Measurements from ENCODE around the gene EBNA1BP2.
"Not testable (repeated sequence)": the region's sequence is repeated elsewhere in the genome, so short reads cannot be mapped to it uniquely, and the experiment has no call there.

DNA sequence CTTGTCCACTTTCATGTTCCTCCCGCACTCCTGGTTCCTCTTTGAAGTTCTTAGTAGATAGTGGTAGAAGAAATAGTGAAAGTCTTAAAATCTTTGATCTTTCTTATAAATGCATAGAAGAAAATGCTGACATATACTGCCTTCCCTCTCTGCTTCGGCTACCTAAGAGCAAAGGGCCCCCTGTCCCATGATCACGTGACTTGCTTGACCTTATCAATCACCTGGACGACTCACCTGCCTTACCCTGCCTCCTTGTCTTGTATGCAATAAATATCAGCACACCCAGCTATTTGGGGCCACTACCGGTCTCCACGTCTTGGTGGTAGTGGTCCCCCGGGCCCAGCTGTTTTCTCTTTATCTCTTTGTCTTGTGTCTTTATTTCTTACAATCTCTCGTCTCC, 32.8 kb downstream of the EBNA1BP2 start:
- TF ChIP-seq, protein P1, sequence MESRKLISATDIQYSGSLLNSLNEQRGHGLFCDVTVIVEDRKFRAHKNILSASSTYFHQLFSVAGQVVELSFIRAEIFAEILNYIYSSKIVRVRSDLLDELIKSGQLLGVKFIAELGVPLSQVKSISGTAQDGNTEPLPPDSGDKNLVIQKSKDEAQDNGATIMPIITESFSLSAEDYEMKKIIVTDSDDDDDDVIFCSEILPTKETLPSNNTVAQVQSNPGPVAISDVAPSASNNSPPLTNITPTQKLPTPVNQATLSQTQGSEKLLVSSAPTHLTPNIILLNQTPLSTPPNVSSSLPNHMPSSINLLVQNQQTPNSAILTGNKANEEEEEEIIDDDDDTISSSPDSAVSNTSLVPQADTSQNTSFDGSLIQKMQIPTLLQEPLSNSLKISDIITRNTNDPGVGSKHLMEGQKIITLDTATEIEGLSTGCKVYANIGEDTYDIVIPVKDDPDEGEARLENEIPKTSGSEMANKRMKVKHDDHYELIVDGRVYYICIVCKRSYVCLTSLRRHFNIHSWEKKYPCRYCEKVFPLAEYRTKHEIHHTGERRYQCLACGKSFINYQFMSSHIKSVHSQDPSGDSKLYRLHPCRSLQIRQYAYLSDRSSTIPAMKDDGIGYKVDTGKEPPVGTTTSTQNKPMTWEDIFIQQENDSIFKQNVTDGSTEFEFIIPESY (IDR thresholded peaks at IDR 0.05) = not testable (repeated sequence)
- TF ChIP-seq, protein P2, sequence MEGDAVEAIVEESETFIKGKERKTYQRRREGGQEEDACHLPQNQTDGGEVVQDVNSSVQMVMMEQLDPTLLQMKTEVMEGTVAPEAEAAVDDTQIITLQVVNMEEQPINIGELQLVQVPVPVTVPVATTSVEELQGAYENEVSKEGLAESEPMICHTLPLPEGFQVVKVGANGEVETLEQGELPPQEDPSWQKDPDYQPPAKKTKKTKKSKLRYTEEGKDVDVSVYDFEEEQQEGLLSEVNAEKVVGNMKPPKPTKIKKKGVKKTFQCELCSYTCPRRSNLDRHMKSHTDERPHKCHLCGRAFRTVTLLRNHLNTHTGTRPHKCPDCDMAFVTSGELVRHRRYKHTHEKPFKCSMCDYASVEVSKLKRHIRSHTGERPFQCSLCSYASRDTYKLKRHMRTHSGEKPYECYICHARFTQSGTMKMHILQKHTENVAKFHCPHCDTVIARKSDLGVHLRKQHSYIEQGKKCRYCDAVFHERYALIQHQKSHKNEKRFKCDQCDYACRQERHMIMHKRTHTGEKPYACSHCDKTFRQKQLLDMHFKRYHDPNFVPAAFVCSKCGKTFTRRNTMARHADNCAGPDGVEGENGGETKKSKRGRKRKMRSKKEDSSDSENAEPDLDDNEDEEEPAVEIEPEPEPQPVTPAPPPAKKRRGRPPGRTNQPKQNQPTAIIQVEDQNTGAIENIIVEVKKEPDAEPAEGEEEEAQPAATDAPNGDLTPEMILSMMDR (IDR thresholded peaks at IDR 0.05; ENCODE audit: low read depth, low read length, missing input control) = not testable (repeated sequence)
- TF ChIP-seq FOXA1 (IDR thresholded peaks at IDR 0.05); YY1 (IDR thresholded peaks at IDR 0.05); GABPA (IDR thresholded peaks at IDR 0.05 in 1 of 2, conservative IDR thresholded peaks at IDR 0.05 in 1 of 2); FOXA2 (IDR thresholded peaks at IDR 0.05): not testable (repeated sequence)
- TF ChIP-seq, protein P3, sequence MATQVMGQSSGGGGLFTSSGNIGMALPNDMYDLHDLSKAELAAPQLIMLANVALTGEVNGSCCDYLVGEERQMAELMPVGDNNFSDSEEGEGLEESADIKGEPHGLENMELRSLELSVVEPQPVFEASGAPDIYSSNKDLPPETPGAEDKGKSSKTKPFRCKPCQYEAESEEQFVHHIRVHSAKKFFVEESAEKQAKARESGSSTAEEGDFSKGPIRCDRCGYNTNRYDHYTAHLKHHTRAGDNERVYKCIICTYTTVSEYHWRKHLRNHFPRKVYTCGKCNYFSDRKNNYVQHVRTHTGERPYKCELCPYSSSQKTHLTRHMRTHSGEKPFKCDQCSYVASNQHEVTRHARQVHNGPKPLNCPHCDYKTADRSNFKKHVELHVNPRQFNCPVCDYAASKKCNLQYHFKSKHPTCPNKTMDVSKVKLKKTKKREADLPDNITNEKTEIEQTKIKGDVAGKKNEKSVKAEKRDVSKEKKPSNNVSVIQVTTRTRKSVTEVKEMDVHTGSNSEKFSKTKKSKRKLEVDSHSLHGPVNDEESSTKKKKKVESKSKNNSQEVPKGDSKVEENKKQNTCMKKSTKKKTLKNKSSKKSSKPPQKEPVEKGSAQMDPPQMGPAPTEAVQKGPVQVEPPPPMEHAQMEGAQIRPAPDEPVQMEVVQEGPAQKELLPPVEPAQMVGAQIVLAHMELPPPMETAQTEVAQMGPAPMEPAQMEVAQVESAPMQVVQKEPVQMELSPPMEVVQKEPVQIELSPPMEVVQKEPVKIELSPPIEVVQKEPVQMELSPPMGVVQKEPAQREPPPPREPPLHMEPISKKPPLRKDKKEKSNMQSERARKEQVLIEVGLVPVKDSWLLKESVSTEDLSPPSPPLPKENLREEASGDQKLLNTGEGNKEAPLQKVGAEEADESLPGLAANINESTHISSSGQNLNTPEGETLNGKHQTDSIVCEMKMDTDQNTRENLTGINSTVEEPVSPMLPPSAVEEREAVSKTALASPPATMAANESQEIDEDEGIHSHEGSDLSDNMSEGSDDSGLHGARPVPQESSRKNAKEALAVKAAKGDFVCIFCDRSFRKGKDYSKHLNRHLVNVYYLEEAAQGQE (IDR thresholded peaks at IDR 0.05) = not testable (repeated sequence)
- TF ChIP-seq, protein P4, sequence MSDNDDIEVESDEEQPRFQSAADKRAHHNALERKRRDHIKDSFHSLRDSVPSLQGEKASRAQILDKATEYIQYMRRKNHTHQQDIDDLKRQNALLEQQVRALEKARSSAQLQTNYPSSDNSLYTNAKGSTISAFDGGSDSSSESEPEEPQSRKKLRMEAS (IDR thresholded peaks at IDR 0.05) = not testable (repeated sequence)

Data from liver (tissue), 3 donors.